ENCODE data around the gene RPA1.
"Not testable (repeated sequence)": the region's sequence is repeated elsewhere in the genome, so short reads cannot be mapped to it uniquely, and the experiment has no call there.

RPA1 gene

DNA sequence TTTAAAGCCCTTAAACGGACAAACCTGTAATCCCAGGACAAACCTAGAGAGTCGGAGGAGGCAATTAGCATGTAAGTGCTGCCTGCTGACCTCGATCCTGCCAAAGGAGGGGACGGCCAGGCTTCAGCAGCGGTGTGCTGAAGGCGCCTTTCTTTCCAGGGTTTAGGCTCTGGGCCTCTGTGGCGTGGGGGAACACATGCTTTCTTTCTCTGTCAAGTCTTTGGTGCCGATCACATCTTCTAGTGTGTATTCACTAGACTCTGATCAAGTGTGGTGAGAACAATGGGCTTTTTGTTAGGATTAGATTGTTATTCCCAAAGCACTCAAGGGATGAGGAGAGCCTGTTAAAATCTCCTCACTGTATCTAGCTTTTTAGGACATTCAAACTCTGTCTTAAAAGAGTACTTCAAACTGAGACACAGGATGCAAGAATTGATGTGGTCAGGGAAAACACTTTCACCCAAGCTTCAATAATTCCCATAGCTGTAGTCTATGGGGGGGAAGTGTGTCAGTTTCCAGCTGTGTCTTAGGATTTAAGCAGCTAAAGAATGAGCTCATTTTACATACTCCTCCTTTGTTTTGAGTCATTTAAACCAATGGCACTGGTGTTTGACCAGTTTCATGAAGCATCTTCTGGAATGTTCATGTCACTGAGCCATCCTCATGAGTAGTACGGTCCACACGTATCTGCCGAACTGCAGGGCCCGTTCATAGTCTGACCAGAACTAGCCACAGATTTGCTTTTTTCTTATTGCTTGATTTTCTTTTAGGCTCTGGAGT, 51.2 kb downstream of the RPA1 start:
- no peak for DNase-seq (ENCODE audit: low spot score)

DNA sequence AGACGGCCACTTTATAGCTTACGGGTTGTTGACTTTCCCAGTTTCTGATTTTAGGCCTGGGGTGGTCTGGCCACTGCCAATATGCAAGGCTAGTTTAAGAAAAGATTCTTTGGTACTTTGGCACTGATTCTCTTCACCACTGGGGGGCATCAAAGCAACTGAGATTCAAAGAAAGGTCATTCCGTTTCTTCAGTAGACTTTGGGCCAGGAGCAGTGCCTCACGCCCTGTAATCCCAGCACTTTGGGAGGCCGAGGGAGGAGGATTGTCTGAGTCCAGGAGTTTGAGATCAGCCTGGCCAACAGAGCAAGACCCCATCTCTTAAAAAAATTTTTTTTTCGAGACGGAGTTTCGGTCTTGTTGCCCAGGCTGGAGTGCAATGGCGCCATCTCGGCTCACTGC, 53.0 kb downstream of the RPA1 start:
- peak; percentile 31 for DNase-seq (ENCODE audit: low spot score)

- no peak for DNase-seq (ENCODE audit: low spot score)
Measured at GRCh38 chr17:1883536-1883935, 53.7 kb downstream of the RPA1 start.

DNA sequence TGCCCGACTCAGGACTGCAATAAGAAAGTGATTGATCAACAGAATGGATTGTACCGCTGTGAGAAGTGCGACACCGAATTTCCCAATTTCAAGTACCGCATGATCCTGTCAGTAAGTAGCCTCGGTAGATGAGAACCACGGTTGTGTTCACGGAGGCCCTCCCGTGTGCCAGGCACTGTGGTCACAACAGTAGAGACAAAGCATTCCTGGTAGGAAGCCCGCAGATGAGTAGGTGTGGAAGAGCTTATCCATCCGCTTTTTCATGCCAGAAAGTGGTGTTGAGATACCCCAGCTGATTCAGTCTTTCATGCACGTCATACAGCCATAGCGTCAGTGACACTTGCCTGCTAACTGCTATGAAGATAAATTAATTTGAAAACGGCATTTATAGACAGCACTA, 58.9 kb downstream of the RPA1 start:
- DNase-seq (ENCODE audit: low spot score), result no peak

DNA sequence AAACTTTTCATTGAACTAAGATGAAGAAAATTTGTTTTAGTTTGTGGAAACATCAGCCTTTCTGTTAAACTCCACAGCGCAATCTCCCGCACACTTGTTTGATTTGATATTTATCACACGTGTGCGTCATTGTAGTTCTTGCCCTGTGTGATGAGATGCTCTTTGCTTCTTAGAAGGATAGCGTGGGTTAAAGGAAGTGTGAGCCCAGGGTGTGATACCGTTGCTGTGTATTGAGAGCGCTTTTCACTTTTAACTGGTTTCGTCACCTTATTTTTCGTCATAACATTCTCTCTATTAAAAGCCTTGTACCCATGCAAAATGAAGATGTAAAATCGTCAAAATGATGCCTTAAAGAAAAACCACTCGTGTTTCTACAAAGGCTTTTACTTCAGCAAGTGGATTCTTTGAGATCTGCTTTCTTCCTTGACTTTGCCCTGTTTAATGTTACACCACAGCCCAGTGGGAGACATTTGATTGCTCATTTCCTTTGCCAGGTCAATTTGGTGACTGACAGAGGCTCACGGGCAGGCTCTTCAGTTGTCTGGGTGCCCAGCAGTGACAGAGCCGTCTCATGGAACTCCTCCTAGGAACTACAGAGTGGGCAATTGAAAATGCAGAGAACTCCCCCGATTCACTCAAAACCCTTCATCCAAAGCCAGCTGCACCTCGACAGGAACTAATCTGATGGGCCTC, 61.1 kb downstream of the RPA1 start:
- DNase-seq (ENCODE audit: low spot score), result no peak

GRCh38 chr17:1894753-1895339, 65.0 kb downstream of the RPA1 start:
- no peak for DNase-seq (ENCODE audit: low spot score)

GRCh38 chr17:1895479-1895878, 65.7 kb downstream of the RPA1 start:
- not testable (repeated sequence) for DNase-seq (ENCODE audit: low spot score)

- DNase-seq (ENCODE audit: low spot score), result no peak
Measured at GRCh38 chr17:1896243-1897104, 66.7 kb downstream of the RPA1 start.

DNA sequence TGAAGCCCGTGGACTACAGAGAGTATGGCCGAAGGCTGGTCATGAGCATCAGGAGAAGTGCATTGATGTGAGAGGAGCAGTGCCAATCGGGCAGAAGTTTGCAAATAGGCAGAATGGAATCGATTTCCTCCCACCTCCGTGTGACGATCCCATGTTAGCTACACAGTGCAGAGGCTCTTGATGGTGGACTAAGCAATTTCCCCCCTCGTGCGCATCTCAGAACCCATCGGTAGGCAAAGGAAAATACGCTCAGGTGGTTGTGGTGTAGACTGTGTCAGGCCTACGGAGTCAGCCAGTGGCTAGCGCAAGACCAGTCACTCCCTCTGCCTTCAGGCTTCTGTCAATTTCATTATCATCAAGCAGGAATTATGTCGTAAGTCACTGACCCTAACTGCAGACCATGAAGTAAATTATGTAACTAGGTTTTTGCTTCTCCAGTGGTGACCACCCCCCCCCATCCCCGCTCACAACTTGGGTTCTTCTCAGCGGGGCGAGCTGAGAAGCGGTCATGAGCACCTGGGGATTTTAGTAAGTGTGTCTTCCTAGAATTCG, 67.4 kb downstream of the RPA1 start:
- DNase-seq (ENCODE audit: low spot score), result no peak

- DNase-seq (ENCODE audit: low spot score), result no peak
Measured at GRCh38 chr17:1898332-1898731, 68.5 kb downstream of the RPA1 start.

- DNase-seq (ENCODE audit: low spot score), result no peak
Measured at GRCh38 chr17:1898872-1899271, 69.1 kb downstream of the RPA1 start.

DNA sequence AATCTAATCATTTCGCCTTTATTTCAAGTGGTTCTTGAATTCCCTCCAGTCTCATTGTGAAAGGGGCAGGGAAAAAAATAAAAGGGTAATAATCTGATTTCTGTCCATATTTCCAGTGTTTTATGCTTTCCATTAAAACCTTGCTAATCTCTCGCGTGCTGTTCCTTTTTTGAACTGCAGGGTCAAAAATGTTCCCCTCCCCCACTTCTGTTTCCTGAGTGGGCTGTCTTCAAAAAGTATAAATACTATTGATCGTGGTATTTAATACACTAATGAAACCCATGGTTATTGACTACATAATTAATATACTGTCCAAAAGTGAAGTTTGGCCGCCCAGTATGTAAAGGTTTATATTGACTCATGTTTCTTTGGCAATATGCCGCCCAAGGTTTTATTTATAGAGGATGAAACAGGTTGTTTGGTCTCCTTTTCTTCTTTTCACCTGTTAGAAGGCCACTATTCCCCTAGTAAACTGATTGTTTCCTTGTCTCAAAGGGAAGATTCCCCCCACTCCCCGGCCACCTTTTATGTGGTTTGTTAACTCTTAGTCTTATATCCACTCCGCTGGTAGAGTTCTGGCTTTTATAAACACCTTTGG, 69.7 kb downstream of the RPA1 start:
- no peak for DNase-seq (ENCODE audit: low spot score)

DNA sequence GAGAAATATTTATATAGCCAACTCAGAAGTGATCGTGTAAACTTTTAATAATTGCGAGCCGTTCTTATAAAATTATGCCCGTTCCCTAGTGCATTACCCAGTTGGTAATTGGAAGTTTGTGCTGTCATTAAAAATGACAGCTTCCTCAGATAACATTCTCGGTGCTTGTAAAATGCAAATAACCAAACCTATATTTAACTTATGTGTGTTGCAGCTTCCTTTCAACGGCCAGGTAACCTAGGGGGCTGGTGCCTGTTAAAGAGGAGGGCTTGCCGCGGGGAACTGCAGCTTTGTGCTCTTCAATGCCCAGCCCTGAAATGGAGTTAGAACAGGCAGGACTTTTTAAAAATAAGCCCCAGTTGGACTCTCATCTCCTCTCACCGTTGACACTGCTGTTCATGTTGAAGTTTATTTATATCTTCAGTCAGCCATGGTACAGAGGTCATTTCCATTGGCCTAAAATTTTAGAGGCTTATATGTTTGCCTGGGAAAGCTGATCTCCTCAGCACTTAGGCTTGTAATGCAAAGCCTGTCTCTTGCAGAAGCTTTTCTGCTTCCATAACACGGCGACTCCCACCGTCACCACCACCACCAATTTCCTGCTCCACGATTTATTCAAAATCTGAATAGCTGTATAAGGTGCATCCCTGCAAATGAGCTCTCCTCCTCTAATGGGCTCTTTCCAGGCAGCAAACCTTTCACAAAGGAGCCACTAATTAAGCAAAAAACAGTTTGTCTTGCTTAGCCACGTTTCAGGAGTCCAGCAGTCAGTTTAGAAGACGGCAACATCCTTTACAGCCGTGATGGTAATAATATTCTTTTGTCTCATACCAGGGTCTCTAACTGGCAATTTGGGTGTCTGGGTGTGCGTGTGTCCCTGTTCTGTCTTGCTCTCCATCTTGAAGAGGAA, 74.7 kb downstream of the RPA1 start:
- DNase-seq (ENCODE audit: low spot score), result no peak

DNA sequence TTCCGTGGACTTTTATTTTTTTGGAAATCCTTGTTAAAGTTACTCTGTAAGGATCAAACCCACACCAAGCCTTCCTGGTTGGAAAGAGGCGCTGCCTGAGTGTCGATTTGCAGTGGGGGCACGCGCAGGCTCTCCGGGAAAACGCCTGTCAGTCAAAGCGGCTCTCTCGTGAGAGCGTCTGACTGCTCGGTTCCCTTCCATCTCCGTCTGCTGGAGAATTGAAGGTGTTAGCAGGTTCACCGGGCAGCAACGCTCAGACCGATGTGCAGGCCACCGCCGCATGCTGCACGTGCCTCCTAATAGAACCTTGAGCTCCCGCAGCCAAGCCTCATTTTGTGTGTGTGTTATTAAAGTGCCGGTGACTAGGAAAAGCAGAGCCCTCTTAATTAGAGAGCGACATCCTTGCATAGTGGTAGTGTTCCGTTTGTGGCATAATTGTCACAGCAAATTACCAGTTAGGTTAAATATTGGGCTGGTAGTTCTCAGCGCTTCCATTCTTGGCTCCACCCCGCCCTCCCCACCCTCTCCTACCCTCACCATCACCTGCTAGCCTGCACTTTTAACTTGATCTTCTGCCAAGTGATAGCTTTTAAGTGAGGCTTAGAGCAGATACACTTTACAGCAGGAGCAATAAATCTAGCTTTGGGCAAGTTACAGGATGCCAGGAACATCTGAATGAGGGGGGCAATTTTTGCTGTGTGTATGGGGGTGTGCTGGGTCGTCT, 75.5 kb downstream of the RPA1 start:
- DNase-seq (ENCODE audit: low spot score), result no peak

- no peak for DNase-seq (ENCODE audit: low spot score)
Measured at GRCh38 chr17:1906662-1907101, 76.9 kb downstream of the RPA1 start.

GRCh38 chr17:1907216-1907631, 77.4 kb downstream of the RPA1 start:
- DNase-seq (ENCODE audit: low spot score), result no peak

DNA sequence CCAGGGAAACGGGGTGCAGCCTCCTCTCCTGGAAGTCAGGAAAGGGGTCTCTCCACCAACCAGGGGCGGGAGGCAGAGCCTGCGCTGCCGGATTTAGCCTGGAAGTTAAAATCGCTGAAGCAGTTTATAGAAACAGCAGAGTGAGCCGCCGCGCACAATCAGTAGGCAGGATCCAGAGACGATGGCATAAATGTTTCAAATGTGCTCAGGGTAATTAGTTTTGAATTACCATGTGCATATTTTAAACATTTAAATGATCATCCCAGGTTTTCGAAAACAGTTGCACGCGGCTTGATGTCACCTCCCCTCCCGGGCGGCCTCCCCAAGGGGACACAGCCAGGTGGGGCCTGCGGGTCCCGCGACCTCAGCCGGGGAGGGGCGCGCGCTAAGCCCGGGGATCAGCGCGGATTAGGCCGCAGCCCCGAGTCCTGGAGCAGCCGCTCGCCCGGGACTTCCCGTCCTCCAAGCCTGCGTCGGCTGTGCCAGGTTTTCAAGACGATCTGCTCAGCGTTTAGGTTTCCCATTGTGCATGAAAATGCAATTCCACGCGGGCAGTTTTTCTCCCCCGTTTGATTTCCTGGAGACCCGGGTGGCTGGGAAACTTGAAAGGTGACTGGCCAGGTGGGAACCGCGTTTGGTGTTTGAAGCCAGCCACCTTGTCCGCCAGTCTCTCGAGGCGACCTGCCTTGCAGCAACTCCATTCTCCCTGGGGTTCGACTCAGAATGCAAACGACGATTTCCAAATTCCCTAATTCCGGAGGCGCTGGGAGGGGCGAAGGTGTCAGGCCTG, 78.3 kb downstream of the RPA1 start:
- no peak for DNase-seq (ENCODE audit: low spot score)

DNA sequence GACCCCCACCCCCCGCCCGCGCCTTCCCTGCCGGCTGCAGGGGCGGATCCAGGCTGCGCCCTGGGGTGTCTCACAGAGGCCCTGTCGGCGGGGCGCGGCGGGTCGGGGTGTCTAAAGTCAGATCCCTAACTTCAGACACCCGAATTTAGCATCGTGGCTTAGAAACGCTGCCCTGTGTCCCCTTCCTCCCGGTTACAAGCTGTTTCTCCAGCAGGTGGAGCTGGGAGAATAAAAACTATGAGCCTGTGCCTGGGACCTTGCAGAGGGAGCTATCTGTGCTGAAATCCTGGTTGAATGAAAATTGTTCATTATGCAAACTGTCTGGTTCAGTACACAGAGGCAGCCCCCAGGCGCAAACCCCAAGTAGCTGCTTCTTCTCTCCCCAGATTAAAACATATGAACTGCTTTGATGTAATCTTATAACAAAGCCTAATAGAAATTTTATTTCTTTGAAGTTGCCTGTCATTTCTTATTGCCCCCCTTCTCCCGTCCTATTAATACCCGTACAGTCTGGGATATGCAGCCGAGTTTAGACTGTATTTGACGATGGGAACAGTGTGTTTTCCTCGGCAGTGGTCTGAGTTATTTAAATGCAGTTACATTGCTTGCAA, 79.0 kb downstream of the RPA1 start:
- peak; percentile 59 for DNase-seq (ENCODE audit: low spot score)

DNA sequence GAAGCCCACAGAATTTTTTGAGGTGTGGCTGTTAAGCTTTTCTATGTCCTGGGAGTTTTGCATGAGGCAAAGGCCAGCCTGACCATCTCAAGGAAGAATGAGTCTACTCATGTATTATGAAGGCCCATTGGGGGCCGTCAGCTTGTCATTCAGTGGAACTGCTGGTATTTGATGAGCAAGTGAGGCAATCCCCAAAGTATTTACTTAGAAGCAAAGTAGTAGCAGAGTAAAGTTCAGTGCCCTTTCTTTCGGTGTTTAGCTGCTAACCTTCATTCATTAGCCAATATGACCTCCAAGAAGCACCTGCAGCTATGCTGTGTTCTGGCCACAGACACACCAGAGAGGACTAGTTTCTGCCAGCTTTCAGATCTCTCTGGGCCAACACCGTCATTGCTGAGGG, 80.2 kb downstream of the RPA1 start:
- DNase-seq (ENCODE audit: low spot score), result no peak

Measured in LoVo (cell line).